IMR-90 (cell line): ENCODE results near the gene TAGLN. TPM values are rescaled to one million over a fixed set of nuclear protein-coding genes. Genes with fewer than 3 reads are reported as not detected.

ENCODE experiments used
- ATAC-seq: fragments of 200-7000 bp; cut with Tn5 transposase; 2 replicates; pipeline ENCODE4 v1.9.1; 2020; ENCODE audit warnings: low read depth, mild to moderate bottlenecking, moderate library complexity
- BruUV-seq: library from RNA; stranded (reverse); fragments of 400-500 nt; replicated peaks from 2 replicates; lab custom pipeline; 2021; lab: Mats Ljungman, UMichigan
- CTCF ChIA-PET: fragments of 300-600 bp; formaldehyde crosslinking; extraction: SDS; loops from one replicate; lab custom pipeline; 2021; ENCODE audit warnings: antibody characterized with exemption; lab: Yijun Ruan, JAX
- POLR2A ChIA-PET: fragments of 300-600 bp; sonication (Branson Sonifier 250); formaldehyde crosslinking; loops from one replicate; lab custom pipeline; 2022; ENCODE audit warnings: antibody characterized with exemption; ENCODE audit not compliant: unreplicated experiment; lab: Charles Lee
- DNase-seq: peaks from one replicate; pipeline ENCODE4 v3.0.0; 2013
- H2AFZ ChIP-seq: replicated peaks from 2 replicates; pipeline ENCODE3; 2013; ENCODE audit warnings: low read length, mild to moderate bottlenecking; ENCODE audit not compliant: poor library complexity
- H2AK5ac ChIP-seq: 2 replicates; pipeline ENCODE4 v1.6.1; 2013; ENCODE audit warnings: low read depth, low read length, inconsistent platforms
- H2AK9ac ChIP-seq: replicated peaks from 2 replicates; pipeline ENCODE3; 2013; ENCODE audit warnings: mild to moderate bottlenecking, low read depth, low read length, moderate library complexity; ENCODE audit not compliant: poor library complexity
- H2BK120ac ChIP-seq: 2 replicates; pipeline ENCODE4 v1.6.1; 2013; ENCODE audit warnings: low read depth, low read length, inconsistent platforms
- H2BK15ac ChIP-seq: 3 replicates; pipeline ENCODE4 v1.6.1; 2013; ENCODE audit warnings: low read depth, low read length, inconsistent platforms
- H2BK20ac ChIP-seq: 2 replicates; pipeline ENCODE4 v1.6.1; 2013; ENCODE audit warnings: low read depth, mild to moderate bottlenecking, inconsistent platforms, low read length, moderate library complexity
- H2BK5ac ChIP-seq: 2 replicates; pipeline ENCODE4 v1.6.1; 2013; ENCODE audit warnings: mild to moderate bottlenecking, low read depth, low read length, inconsistent platforms; ENCODE audit not compliant: poor library complexity, severe bottlenecking
- H3K14ac ChIP-seq: replicated peaks from 2 replicates; pipeline ENCODE4 v1.6.1; 2013; ENCODE audit warnings: low read depth, low read length, inconsistent platforms
- H3K18ac ChIP-seq: 2 replicates; pipeline ENCODE4 v1.6.1; 2013; ENCODE audit warnings: low read depth, low read length, control low read depth
- H3K23ac ChIP-seq: 2 replicates; pipeline ENCODE4 v1.6.1; 2013; ENCODE audit warnings: low read depth, low read length, inconsistent platforms
- H3K27ac ChIP-seq: 2 replicates; pipeline ENCODE4 v1.5.1; 2013; ENCODE audit warnings: mild to moderate bottlenecking, control low read depth, low read length; ENCODE audit not compliant: insufficient read depth
- H3K27me3 ChIP-seq: 2 replicates; pipeline ENCODE4 v1.6.1; 2013; ENCODE audit warnings: low read length; ENCODE audit not compliant: control insufficient read depth, insufficient read depth
- H3K36me3 ChIP-seq: 2 replicates; pipeline ENCODE4 v1.6.1; 2013; ENCODE audit warnings: low read length, mixed read lengths; ENCODE audit not compliant: control insufficient read depth, insufficient read depth
- H3K4ac ChIP-seq: 2 replicates; pipeline ENCODE4 v1.6.1; 2013; ENCODE audit warnings: low read depth, low read length, inconsistent platforms
- H3K4me1 ChIP-seq: 2 replicates; pipeline ENCODE4 v1.6.1; 2013; ENCODE audit warnings: low read length, mixed read lengths; ENCODE audit not compliant: control insufficient read depth, insufficient read depth
- H3K4me2 ChIP-seq: 2 replicates; pipeline ENCODE4 v1.6.1; 2013; ENCODE audit warnings: low read depth, mild to moderate bottlenecking, control low read depth, low read length, moderate library complexity
- H3K4me3 ChIP-seq: 2 replicates; pipeline ENCODE4 v1.5.1; 2013; ENCODE audit warnings: low read depth, mild to moderate bottlenecking, control low read depth, low read length, moderate library complexity; ENCODE audit not compliant: insufficient read depth
- H3K56ac ChIP-seq: 2 replicates; pipeline ENCODE4 v1.6.1; 2013; ENCODE audit warnings: low read length, inconsistent platforms; ENCODE audit not compliant: insufficient read depth; ENCODE audit errors: extremely low read depth
- H3K79me1 ChIP-seq, 2 experiments: 2 replicates each; pipeline ENCODE4 v1.6.1; 2013; ENCODE audit warnings: low read length in 2 of 2, inconsistent platforms in 1 of 2, low read depth in 1 of 2
- H3K9ac ChIP-seq: 2 replicates; pipeline ENCODE4 v1.6.1; 2013; ENCODE audit warnings: low read depth, low read length, control low read depth
- H3K9me1 ChIP-seq: 2 replicates; pipeline ENCODE4 v1.6.1; 2013; ENCODE audit warnings: low read length, inconsistent platforms; ENCODE audit not compliant: insufficient read depth
- H3K9me3 ChIP-seq: 2 replicates; pipeline ENCODE4 v1.6.1; 2013; ENCODE audit warnings: low read length; ENCODE audit not compliant: control insufficient read depth, insufficient read depth
- H4K20me1 ChIP-seq: 2 replicates; pipeline ENCODE4 v1.6.1; 2013; ENCODE audit warnings: low read length, inconsistent platforms; ENCODE audit not compliant: insufficient read depth
- H4K5ac ChIP-seq: 2 replicates; pipeline ENCODE4 v1.6.1; 2013; ENCODE audit warnings: mild to moderate bottlenecking, low read depth, low read length, control low read depth
- H4K8ac ChIP-seq, 2 experiments: 2 replicates each; pipeline ENCODE4 v1.6.1; 2013; ENCODE audit warnings: low read depth in 2 of 2, low read length in 2 of 2, control low read depth in 1 of 2, inconsistent platforms in 1 of 2
- H4K91ac ChIP-seq: 2 replicates; pipeline ENCODE4 v1.6.1; 2013; ENCODE audit warnings: low read depth, low read length, inconsistent platforms; ENCODE audit not compliant: insufficient read depth
- BHLHE40 ChIP-seq: fragments of 150-350 bp; IDR thresholded peaks from 2 replicates; pipeline ENCODE4 v1.6.1; 2016; ENCODE audit warnings: mild to moderate bottlenecking, low read depth, low read length
- CEBPB ChIP-seq: IDR thresholded peaks from 2 replicates; pipeline ENCODE4 v1.6.1; 2012; ENCODE audit warnings: low read depth, low read length, improper control_type of control experiment
- ELK1 ChIP-seq: fragments of 150-350 bp; IDR thresholded peaks from 2 replicates; pipeline ENCODE4 v1.6.1; 2016; ENCODE audit warnings: low read depth, mild to moderate bottlenecking, low read length, moderate library complexity, borderline replicate concordance
- FOS ChIP-seq: fragments of 150-350 bp; IDR thresholded peaks from 2 replicates; pipeline ENCODE4 v1.6.1; 2016; ENCODE audit warnings: low read depth, low read length
- MAZ ChIP-seq: IDR thresholded peaks from 2 replicates; pipeline ENCODE4 v1.6.1; 2012; ENCODE audit warnings: low read depth, mild to moderate bottlenecking, low read length, improper control_type of control experiment, moderate library complexity, borderline replicate concordance
- RFX5 ChIP-seq: IDR thresholded peaks from 2 replicates; pipeline ENCODE4 v1.8.0; 2012; ENCODE audit warnings: low read depth, mild to moderate bottlenecking, low read length, moderate library complexity
- SMC3 ChIP-seq: fragments of 150-350 bp; IDR thresholded peaks from 2 replicates; pipeline ENCODE4 v1.6.1; 2016; ENCODE audit warnings: low read depth, mild to moderate bottlenecking, antibody characterized with exemption, low read length, moderate library complexity
- WGBS, 2 experiments: methylation state at CpG; one replicate each; pipeline versions ENCODE4 v1.1.5 to v1.1.7; 2013; ENCODE audit warnings: missing lambda C conversion rate in 2 of 2; ENCODE audit not compliant: insufficient read length in 1 of 2; ENCODE audit errors: extremely low coverage in 2 of 2; 5-methylcytosine and 5-hydroxymethylcytosine counted together
- dilution Hi-C: fragments of 300-500 bp; cut with HindIII; formaldehyde crosslinking; loops from one replicate; pipeline ENCODE4 v1.14.3; 2018; ENCODE audit warnings: low sequenced_read_pairs; ENCODE audit not compliant: unreplicated experiment
- in situ Hi-C: fragments of 300-500 bp; cut with MboI; formaldehyde crosslinking; loops from 3 replicates; pipeline ENCODE4 v1.14.3; 2019; ENCODE audit warnings: low sequenced_read_pairs, inconsistent platforms, mixed read lengths
- intact Hi-C: fragments of 100-400 bp; cut with micrococcal nuclease; formaldehyde crosslinking; loops from 2 replicates; pipeline ENCODE4 v1.10.0; 2022
- polyA plus RNA-seq, 3 experiments: library from polyadenylated mRNA; depleted of rRNA; stranded (reverse); fragments of >200 nt; gene quantifications; 2 replicates each; pipeline ENCODE4 v1.2.3, GENCODE V29; 2012; ENCODE audit warnings: low replicate concordance in 1 of 3
- total RNA-seq: library from RNA; depleted of rRNA; stranded (reverse); fragments of >200 nt; gene quantifications from 2 replicates; pipeline ENCODE4 v1.2.3, GENCODE V29; 2012

The TAGLN gene
- total and polyA plus RNA-seq, 2 of the 4 experiments (the other 2 are of a cell fraction): 2,558 to 3,760 TPM

GRCh38 chr11:117225553-117226170, 26.5 kb downstream of the TAGLN start:
- H2BK5ac ChIP-seq: no peak overlapping the region
- H3K4me2 ChIP-seq: no peak overlapping the region
- H4K91ac ChIP-seq: no peak overlapping the region
- CTCF ChIA-PET: interaction anchor here (0.6 kb wide), 1 partner anchor 296 kb away, joined by 8 read pairs; no protein-coding TSS in a partner anchor
- peaks cover 10 to 49% of the 10 kb centered on the region in 2 experiments for H3K79me1 ChIP-seq
- H2BK15ac ChIP-seq: no peak overlapping the region
- H2BK20ac ChIP-seq: no peak overlapping the region
- H3K4me1 ChIP-seq: peaks cover 13% of the 10 kb centered on the region
- no peak overlapping the region for H4K5ac ChIP-seq
- no peak for DNase-seq
- no peak overlapping the region for H3K14ac ChIP-seq
- POLR2A ChIA-PET: interaction anchor here (0.6 to 1.4 kb wide), 2 partner anchors 7 to 101 kb away, joined by 3 to 6 read pairs; no protein-coding TSS in a partner anchor
- no peaks in the 10 kb centered on the region for H3K27me3 ChIP-seq
- no peak overlapping the region for H3K23ac ChIP-seq
- WGBS, 2 experiments: 100% methylated on average over 3 of the region's 9 CpGs; no CpG with 5 or more reads in 1 of the 2 experiments
- TF ChIP-seq BHLHE40: no peak
- TF ChIP-seq ELK1: no peak
- TF ChIP-seq CEBPB: no peak
- TF ChIP-seq RFX5: no peak
- TF ChIP-seq MAZ: no peak
- no peak for TF ChIP-seq SMC3
- no peak for TF ChIP-seq FOS
- in situ Hi-C loops: loop anchor here (10.0 kb wide), 1 partner anchor 351 kb away; no protein-coding TSS in a partner anchor
- no peaks in the 10 kb centered on the region for H3K9me3 ChIP-seq
- intact Hi-C loops: loop anchor here (1.0 to 10.0 kb wide), 5 partner anchors 27 to 432 kb away; partner anchors contain the start of gene TAGLN
- H3K56ac ChIP-seq: no peak overlapping the region
- no peak overlapping the region for H2BK120ac ChIP-seq
- H3K27ac ChIP-seq: no peak overlapping the region
- H3K4me3 ChIP-seq: no peak overlapping the region
- H2AFZ ChIP-seq: no peak overlapping the region
- no peak overlapping the region for H3K18ac ChIP-seq
- peaks cover 9% of the 10 kb centered on the region for H3K9me1 ChIP-seq
- peaks cover 51% of the 10 kb centered on the region for H3K36me3 ChIP-seq
- ATAC-seq: no peak
- no TSS peak for BruUV-seq
- dilution Hi-C loops: no loop called here
- H2AK5ac ChIP-seq: no peak overlapping the region
- no peak overlapping the region for H4K8ac ChIP-seq
- H4K20me1 ChIP-seq: no peaks in the 10 kb centered on the region; the same call in 1 of the 2 replicates
- no peak overlapping the region for H3K4ac ChIP-seq
- H3K9ac ChIP-seq: no peak overlapping the region
- H2AK9ac ChIP-seq: no peak overlapping the region
